Glomerular visceral epithelial cell (primary cell): ENCODE measurements around the gene KLF17.

Experiments used
- DNase-seq: peaks from one replicate; pipeline ENCODE4 v3.0.0-alpha.2; 2016; ENCODE audit errors: extremely low spot score

KLF17 gene

GRCh38 chr1:44152692-44153091 lies 34.1 kb downstream of the KLF17 start:
- no peak for DNase-seq

GRCh38 chr1:44154049-44154448 lies 35.4 kb downstream of the KLF17 start:
- DNase-seq: no peak

GRCh38 chr1:44157903-44158302 lies 39.3 kb downstream of the KLF17 start:
- no peak for DNase-seq

- no peak for DNase-seq
These were observed 40.2 kb downstream of the KLF17 start for GRCh38 chr1:44158871-44159270.

- no peak for DNase-seq
These were observed 42.9 kb downstream of the KLF17 start for GRCh38 chr1:44161546-44161945.

GRCh38 chr1:44168520-44169098 lies 50.0 kb downstream of the KLF17 start:
- DNase-seq: no peak

GRCh38 chr1:44170281-44170823 lies 51.7 kb downstream of the KLF17 start:
- no peak for DNase-seq

GRCh38 chr1:44174630-44175029 lies 56.0 kb downstream of the KLF17 start:
- DNase-seq: no peak
